SK-N-SH treated with all-trans-retinoic acid at 6 μM for 48 hours (cell line): ENCODE measurements around the gene TCERG1L.
"Not testable (repeated sequence)": the region's sequence is repeated elsewhere in the genome, so short reads cannot be mapped to it uniquely, and the experiment has no call there.

Source experiments
- BACH2 ChIP-seq: fragments of 250-450 bp; sonication (Bioruptor Pico); IDR thresholded peaks from 2 replicates; pipeline ENCODE4 v1.9.0; 2021; ENCODE audit warnings: mild to moderate bottlenecking, borderline replicate concordance
- CSDC2 ChIP-seq: fragments of 250-450 bp; sonication (Bioruptor Pico); IDR thresholded peaks from 2 replicates; pipeline ENCODE4 v1.5.0; 2020; ENCODE audit warnings: mild to moderate bottlenecking, moderate library complexity
- GLIS3 ChIP-seq: fragments of 250-450 bp; sonication (Bioruptor Pico); IDR thresholded peaks from 2 replicates; pipeline ENCODE4 v1.5.0; 2020; ENCODE audit warnings: mild to moderate bottlenecking, moderate library complexity
- ISL1 ChIP-seq: fragments of 250-450 bp; sonication (Bioruptor Pico); IDR thresholded peaks from 2 replicates; pipeline ENCODE4 v2.1.2; 2022; ENCODE audit warnings: mild to moderate bottlenecking, moderate library complexity
- OSR1 ChIP-seq: fragments of 250-450 bp; sonication (Bioruptor Pico); IDR thresholded peaks from 2 replicates; pipeline ENCODE4 v1.8.0; 2022; ENCODE audit warnings: moderate library complexity, mild to moderate bottlenecking, inconsistent platforms
- PPARA ChIP-seq: fragments of 250-450 bp; sonication (Bioruptor Pico); IDR thresholded peaks from 2 replicates; pipeline ENCODE4 v1.5.0; 2020; ENCODE audit warnings: mild to moderate bottlenecking, borderline replicate concordance
- ZC3H10 ChIP-seq: fragments of 250-450 bp; sonication (Bioruptor Pico); IDR thresholded peaks from 2 replicates; pipeline ENCODE4 v1.5.1; 2021; ENCODE audit warnings: mild to moderate bottlenecking, moderate library complexity
- ZFP30 ChIP-seq: fragments of 450-650 bp; formaldehyde crosslinking; IDR thresholded peaks from 2 replicates; pipeline ENCODE4 v1.5.0; 2022; ENCODE audit warnings: mild to moderate bottlenecking, moderate library complexity
- ZNF70 ChIP-seq: fragments of 450-650 bp; formaldehyde crosslinking; IDR thresholded peaks from 2 replicates; pipeline ENCODE4 v1.5.0; 2020; ENCODE audit warnings: mild to moderate bottlenecking, moderate library complexity

GRCh38 chr10:131100418-131101410 is 210.8 kb downstream of the TCERG1L start:
- TF ChIP-seq ZNF70 (CRISPR knock-in tag); CSDC2 (CRISPR knock-in tag); GLIS3 (CRISPR knock-in tag); PPARA (CRISPR knock-in tag); ZC3H10; ZFP30 (CRISPR knock-in tag); BACH2 (CRISPR knock-in tag); OSR1 (CRISPR knock-in tag); ISL1 (CRISPR knock-in tag): not testable (repeated sequence)
